ENCODE measurements around the gene SEMA4C.
"Not testable (repeated sequence)": the region's sequence is repeated elsewhere in the genome, so short reads cannot be mapped to it uniquely, and the experiment has no call there.

SEMA4C gene

DNA sequence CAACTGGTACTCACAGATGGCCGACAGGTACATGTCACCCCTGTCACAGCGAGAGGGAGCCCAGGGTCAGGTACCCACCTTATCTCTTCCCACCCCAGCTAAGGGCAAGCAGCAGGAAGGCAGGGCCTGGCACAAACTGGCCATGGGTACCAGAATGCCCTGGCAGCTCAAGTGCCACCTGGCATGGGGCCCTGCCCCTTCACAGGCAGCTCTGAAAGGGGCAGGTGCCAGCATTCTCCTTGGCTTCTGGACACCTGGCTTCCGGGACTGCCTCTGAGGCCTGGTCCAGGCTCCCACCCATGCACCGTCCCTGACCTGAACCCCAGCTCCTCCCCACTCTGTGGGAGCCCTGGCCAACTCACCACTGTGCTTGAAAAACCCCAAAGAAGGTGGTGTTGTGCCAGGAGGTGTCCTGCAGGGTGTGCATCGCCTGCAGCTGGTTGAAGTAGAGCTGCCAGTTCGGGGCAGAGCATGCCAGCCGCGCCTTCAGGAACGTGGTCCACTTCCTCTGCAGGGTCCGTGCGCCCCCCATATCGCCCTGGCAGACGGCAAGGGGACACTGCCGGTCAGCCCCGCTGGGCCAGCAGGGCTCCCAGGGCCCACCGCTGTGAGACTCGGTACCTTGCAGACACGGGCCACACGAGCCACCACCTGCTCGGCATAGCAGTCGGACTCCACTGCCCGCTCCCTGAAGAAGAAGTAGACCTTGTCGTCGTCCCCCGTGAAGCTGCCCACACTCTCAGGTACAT is 5.4 kb downstream of the SEMA4C start:
- no peak for DNase-seq

DNA sequence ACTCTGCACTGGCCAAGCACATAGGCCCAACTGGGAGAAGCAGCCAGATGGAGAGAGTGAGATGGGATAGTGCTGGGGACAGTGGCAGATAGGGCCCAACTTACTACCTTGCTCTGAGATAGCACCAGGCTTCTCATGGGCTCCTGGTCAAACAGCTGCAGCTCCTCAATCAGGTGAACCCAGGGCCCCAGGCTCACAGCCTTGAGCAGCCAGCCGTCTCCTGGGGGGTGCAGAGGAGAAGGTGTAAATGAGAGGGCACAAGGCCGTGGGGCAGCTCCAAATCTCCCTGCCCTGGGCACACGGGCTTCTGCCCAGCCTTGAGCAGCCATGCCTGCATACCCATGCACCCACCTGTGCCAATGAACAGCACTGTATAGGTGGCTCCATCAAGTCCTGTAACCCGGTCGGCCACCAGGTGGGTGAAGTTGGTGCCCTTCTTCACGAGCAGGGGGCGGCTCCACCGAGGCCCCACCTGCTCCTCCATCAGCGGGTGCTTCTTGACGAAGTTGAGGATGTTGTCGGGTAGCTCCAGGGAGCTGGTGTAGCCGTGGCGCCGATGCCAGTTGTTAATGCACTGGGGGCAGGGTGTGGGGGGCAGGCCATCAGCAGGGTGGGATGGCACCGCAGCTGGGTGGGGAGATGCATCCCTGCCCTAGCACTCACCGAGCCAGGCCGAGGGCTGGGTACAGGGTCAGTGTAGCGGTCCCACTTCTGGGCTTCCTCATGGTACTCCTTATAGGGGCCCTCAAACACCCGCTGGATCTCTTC is 6.1 kb downstream of the SEMA4C start:
- DNase-seq = no peak

DNA sequence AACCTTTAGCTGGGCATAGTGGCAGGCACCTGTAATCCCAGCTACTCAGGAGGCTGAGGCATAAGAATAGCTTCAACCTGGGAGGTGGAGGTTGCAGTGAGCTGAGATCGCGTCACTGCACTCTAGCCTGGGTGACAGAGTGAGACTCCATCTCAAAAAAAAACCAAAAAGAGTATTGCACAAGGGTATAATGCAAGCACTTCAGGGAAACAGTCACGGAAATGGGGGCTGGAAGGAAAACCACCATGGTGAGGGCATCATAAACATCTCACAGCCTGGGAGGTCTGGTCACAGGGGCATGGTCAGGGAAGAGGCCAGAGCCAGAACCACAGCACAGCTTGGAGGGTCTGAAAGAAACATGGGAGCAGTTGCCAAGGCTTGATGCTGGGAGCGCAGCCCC is 6.8 kb downstream of the SEMA4C start:
- DNase-seq = not testable (repeated sequence)

DNA sequence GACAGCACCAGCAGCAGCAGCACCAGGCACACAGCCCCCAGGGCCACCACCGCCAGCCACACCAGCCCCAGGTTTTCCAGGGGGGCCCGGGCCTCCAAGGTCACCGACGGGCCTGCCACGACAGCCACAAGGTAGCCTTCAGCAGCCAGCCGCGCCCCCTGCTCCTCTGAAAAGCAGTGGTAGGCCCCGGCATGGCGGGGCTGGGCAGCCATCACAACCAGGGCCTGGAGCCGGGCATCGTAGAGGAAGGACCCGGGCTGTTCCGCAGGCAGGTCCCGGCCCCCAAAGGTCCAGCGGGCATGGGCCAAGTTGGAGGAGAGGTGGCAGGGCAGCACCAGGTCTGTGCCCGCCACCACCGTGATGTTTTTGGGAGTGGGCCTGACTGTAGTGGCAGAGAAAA is 8.8 kb downstream of the SEMA4C start:
- no peak for DNase-seq

DNA sequence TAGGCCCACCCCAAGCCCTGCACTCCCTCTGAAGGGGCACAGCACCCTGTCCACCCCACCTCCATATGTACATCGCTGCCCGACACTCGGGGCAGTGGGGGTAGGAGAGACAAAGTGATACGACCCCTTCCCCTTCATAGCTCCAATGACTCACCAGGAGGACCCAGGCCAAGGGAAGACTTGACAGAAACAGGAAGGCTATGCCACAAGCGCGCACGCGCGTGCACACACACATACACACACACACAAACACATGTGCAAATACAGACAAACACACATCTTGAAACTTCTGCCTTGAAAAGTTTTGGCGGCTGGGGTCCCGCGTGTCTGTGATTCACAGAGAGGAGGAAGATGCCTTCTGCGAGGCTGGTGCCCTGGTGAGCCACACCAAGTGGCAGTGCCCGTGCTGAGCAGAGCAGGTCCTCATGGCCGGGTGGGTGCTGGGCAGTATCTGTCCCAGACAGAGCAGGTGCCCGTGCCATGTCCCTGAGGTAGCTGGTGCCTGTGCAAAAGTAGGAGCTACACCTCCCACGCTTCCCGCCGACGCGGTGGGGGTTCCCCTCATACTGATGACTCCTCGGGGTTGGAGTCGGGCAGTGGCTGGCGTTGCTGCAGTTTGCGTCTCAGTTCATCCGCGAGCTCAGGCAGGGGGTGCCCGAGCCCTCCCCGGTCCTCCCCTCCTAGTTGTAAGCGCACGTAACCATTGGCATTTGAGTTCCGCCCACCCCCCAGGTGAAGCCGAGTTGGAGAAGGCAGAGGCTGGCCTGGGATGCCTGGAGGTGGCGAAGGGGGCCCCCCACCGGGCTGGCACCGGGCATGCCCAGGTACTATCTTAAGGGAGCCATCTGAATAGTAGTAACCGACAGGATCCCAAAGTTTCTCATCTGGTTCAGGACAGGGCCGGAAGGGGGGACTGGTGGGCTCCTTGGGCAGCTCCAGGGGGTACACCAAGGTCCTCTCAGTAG is 9.5 kb downstream of the SEMA4C start:
- DNase-seq = no peak

DNA sequence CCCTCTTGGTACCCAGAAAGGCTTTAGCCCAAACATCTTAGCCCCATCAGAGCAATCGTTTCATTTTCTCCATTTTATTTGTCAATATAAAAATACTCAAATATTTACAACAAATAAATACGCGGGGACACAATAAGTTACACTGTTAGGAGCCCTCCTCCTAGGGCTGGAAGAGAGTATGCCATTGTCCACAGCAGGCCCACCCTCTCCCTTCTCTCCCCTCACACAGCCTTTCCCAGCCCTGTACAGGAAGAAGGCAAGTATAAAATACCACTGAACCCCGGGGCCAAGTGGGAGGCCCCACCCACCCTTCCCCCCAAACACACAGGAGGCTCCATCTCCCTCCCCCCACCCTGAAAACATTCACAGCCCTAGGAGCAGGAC is 10.2 kb downstream of the SEMA4C start:
- DNase-seq = no peak

DNA sequence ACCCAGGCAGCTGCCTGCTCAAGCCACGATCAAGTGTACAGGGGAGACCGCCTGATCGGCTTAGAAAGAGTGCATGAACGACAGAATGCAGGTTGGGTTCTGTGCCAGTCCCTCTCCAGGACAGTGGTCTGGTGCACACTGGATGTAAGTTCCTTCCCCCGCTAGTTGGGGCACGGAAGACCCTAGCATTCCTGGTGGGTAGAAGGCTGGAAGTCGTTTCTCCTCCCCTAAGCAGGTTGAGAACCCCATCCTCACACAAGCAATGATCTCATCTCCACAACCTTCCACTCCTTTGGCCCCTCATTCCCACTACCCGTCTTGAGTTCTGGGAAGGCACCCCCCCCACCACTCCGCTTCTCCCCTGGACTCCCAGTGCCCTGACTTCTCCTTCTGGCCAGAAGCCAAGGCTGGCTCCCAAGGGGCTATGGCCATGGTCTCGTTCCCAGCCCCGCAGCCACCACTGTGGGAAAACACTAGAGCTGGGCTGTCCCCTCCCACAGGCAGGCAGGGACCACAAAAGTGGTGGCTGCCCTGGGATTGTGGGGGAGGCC is 10.7 kb downstream of the SEMA4C start:
- DNase-seq = no peak

DNA sequence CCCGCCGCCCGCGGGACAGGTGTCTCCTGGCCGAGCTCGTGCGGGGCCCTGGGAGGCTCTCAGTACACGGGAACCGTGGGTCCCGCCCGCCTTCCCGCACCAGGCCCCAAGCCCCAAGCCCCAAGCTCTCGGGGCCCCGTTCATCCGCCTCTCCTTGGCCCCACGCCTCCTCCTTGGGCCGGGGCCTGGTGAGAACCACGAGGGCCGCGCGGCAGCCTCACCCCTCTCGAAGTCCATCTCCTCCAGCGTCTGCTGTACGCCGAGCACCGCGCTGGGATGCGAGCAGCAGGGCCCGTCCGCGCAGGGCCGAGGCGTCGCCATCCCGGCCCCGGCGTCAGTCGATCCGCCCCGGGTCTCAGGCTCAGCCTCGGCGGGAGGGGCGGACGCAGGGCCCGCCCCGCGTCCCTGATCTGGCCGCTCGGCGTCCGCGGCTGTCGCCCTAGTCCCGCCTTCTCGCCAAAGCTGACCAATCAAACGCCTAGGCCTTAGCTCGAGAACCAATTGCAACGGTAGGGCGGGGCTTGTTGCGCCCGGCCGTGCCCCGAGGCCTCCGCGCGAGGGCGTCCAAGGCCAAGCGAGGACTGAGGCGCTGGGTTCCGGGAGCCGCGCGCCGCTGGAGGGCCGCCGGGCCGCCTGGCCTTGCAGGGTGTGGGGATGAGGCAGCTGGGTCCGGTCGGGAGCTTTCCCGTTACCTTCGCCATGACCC is 12.1 kb downstream of the SEMA4C start, which contains the start of gene ANKRD39:
ANKRD39 (minus strand) TSS at position 350 of the 706 bp plus-strand sequence; CDS start at position 321, 29 bp downstream.
- DNase-seq = peak; percentile 98

DNA sequence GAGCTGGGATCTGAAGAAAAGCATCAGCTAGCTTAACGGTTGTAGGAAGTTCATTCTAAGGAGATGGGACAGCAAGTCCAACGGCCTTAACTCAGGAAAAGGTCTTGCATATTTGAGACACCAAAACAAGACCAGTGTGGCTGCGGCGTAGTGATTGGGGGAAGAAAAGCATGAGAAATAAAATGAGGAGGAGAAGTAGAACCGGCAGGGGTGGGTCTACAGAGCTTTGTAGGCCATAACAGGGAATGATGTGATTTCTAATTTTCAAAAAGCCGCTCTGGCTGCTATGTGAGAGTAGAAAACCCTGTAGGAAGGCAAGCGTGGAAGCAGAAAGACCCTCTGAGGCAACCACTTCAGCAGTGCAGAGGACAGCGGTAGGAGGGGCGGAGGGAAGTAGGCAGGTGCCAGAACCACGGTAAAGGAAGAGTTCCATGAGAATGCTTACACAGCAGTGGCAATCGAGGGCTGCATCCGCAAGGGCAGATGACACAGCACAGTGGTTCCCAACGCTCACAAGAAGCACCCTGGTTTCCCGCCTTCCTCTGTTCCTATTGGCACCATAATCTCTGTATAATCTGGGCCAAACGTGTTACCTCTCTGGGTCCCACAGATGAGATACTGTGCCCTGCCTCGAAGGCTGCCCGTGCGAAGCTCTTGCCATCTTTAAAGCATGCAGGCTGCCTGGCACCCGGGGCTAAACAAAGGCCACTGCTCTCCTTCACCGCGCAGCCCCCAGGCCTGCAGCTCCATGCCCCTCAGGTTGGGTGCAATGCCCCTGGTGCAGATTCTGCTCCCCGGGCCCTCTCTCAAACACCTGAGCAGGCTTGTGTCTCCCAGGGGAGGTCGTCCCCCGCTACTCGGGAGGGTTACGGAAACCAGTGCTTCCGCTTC is 12.9 kb downstream of the SEMA4C start:
- DNase-seq = peak; percentile 43

DNA sequence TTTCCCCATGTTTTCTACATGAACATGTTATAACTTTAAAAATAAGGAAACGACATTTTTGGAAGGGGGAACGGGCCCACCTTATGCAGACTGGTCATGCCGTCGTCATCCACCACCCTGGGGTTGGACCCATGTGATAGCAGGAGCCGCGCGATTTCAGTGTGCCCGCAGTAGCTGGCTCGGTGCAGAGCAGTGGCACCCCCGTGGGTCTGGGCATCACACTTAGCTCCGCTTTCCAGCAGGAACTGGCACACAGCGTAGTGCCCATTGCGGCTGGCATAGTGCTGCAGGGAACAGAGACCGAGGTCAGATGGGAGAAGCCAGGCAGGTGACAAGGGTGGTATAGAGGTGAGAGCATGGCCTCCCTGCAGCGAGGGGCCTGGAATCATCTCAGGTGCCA is 16.6 kb downstream of the SEMA4C start:
- no peak for DNase-seq

DNA sequence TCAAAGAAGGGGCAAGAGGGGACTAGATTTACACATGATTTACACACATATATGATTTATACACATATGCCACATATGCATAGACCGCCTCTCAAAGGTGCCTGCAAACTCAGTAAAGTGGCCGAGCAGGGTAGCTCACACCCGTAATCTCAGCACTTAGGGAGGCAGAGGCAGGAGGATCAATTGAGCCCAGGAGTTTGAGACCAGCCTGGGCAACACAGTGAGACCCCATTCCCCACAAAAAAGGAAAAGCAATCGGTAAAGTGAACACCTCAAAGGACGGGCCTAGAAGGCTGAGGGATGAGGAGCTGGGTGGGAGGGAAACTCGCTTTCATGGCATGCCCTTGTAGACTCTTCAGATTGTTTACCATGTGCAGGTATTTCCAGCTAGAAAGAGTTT is 17.2 kb downstream of the SEMA4C start:
- DNase-seq = no peak

DNA sequence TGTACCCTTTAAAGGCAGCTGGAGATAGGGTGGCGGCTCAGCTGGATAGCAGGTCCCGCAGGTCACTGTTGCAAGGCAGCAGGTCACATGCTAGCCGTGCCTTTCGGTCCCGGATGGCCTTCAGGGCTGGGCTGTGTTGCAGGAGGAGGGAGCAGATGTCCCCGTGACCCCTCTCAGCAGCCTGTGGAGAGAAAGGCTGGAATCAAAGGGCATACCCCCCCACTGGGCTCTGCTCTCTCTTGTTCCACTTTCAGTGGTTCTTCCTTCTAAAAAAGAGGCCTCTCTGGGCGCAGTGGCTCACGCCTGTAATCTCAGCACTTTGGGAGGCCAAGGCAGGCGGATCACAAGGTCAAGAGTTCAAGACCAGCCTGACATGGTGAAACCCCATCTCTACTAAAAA is 21.6 kb downstream of the SEMA4C start:
- DNase-seq = no peak

DNA sequence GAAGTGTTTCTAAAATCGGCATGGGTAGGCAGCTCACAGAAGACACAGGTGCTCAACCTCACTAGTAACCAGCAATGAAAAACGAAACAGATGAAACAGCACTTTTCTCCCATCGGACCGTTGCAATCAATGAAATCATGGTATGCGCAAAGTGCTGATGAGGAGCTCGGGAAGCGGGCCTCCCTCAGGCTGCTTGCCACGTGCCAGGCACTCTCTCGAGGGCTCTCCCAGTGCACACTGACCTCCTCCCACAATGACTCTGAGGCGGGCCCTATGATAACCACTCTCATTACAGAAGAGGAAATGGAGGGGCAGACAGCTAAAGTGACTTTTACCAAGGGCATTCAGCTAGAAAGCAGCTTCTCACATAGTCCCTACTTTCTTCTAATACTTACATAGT is 22.3 kb downstream of the SEMA4C start:
- no peak for DNase-seq

DNA sequence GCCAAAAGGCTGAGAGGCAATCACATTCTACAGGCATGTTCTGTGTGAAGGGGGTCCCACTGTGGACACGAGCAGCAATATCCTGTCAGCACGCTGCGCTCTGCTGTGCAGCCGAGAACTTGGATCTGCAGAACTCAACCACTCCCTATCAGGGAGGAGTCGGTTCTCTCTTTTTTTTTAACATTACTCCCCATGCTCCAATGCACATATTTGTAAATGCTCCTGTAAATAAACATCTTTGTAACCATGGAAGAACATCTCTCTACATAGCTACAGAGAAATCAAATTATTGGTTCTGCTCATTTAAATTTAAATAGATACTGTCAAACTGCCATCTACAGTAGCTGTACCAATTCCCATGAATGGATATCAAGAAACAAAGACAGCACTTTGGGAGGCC is 23.1 kb downstream of the SEMA4C start:
- no peak for DNase-seq

DNA sequence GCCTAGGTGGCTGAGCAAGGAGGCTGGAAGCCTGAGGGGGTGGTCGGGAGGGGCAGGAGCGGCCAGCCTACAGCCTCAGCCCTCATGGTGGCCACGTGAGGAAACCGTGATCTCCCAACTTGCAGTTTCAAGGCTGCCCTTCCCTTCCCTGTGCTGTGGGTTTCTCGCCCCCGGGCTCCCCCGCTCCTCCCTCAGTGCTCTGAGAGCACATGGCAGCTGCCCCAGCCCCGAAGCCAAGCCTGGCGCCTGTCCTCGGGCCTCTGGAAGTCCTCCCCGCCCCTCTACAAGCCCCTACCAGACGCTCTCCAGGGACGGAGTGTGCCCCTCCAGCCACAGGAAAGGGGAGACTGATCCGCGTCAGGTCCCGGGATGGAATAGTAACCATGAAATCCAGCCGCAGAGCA is 25.5 kb downstream of the SEMA4C start:
- DNase-seq = no peak

DNA sequence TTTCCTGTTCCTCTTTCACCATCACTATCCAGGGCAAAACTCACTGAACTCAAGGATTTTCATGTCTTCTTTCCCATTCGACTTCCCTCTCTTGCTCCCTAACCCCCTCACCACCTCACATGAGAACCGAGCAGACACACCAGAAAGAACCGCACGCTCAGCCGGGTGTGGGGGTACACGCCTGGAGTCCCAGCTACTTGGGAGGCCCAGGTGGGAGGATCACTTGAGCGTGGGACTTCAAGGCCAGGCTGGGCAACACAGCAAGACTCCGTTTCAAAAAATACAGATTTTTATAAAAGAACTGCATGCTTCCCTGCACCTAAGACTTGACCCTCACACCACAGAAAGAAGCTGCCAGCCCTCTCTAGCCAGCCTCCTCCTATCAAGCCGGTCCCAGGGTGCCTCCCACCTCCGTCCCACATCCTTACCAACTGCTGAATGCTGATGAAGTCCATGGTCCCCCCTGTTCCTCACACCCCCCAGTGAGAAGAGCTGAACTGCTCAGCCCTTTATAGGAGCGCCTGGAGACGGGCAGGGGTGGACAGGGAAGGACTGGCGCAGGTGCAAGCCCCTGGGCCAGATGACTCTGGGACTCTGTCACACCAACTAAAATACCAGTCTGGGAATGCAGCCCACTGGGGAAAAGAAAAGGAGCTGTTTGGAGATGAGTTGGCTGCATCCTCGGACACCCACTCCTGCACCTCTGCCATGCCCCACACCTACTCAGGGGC is 26.2 kb downstream of the SEMA4C start, which contains the start of gene ANKRD23:
ANKRD23 (minus strand) TSS at position 484 of the 731 bp plus-strand sequence; CDS start at position 455, 29 bp downstream.
- DNase-seq = no peak

DNA sequence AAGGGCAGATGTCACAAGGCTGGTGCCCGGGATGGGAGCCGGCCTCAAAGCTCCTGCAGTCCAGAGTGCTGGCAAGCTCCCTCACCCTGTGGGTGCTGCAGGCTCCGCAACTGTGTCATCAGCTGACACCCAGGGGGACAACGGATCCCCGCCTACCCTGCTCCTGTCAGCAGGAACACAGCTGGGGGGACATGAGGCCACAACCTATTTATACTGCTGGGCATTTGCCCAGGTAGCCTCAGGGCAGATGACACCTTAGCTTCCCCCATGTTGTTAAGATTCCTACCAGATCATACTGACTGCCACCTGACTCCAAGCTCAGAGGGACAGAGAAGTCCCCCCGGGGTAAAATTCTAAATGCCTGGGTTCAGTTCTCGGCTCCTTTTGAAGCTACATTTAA is 27.3 kb downstream of the SEMA4C start:
- no peak for DNase-seq

DNA sequence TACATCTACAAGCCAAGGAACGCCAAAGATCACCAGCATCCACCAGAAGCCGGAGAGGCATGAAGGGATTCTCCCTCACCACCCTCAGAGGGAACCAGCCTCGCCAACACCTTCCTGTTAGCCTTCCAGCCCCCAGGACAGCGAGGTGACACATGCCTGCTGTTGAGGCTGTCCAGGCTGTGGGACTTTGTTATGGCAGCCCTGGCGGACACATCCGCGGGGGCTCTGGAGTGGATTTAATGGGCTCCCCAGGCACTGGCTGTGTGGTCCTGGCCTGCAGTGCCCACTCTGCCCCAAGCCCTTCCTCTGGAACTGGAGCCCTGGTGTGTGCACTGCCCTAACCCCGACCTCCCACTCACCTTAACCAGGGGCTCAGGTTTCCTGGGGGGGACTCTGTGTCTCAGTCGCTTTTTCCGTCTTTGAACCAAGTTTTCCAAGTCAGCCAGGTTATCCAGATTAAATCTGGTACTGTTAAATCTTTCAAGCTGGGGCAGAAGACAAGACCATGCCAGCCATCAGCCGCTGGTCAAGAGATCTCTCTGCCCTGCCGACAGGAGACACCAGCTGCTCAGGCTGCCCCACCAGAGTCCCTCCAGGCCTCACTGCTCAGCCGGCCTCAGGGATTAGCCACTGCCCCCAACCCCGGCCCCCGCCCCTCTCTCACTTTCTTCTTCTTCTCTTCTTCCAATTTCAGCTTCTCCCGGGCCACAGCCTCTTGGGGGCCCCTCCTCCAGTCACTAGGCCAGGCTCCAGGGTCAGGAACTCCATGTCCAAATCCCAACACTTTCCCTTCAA is 28.0 kb downstream of the SEMA4C start:
- no peak for DNase-seq
